ENCODE results near the gene PNPLA4.

The PNPLA4 gene

DNA sequence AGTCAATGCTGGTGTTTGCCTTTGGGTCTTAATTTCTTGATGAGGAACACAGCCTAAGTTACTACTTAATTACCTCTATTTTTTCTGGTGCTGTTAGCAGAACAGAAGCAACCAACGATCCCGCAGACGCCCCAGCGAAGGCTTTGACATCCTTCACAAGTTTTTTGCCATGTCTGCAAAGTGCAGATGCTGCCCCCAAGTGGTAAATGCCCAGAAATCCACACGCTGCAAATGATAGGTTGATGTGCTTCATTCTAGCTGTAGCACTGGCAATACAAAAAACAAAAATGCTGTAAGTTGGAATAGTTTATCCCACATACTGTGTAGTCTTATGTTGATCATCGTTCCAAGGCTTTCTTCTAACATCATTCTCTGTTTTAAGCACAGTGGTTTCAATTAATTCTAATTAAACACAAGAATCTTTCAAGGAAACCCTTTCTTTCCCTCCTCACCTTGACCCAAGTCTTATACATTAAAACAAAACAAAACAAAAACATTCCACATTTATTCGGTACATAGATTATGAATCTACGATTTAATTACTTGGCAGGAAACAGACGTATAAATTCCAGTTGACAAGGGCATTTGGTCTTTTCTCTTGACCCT lies 1.2 kb downstream of the PNPLA4 start:
- peak overlapping the region; percentile 35 for H3K4me3 Mint-ChIP-seq
- no peaks in the 10 kb centered on the region for H3K36me3 Mint-ChIP-seq (ENCODE audit: low read depth)
- peaks cover 11% of the 10 kb centered on the region for H3K4me1 Mint-ChIP-seq (ENCODE audit: low read depth)
- H3K27ac Mint-ChIP-seq = peak overlapping the region; percentile 58
- no peaks in the 10 kb centered on the region for H3K27me3 Mint-ChIP-seq (ENCODE audit: low read depth)
- peaks cover 5% of the 10 kb centered on the region for H3K9me3 Mint-ChIP-seq

DNA sequence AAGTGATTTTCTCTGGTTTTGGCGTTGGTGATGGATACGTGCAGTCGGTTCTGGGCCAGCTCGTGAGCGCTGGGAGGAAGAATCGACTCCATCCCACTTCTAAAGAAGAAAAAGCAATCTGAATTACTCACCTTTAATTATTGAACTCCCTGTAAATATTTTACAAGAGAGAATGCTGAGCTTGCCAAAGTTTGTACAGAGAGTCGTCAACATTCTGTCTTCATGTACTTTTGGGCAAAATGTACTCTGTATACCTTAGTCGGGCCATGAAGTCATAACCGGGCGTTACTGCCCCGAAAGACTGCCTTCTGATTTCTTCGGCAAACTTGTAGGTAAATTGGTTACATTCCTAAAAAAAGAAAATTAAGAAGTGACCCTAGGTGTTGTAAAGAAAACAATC lies 5.5 kb downstream of the PNPLA4 start:
- H3K27ac Mint-ChIP-seq = no peak overlapping the region
- H3K36me3 Mint-ChIP-seq (ENCODE audit: low read depth) = no peaks in the 10 kb centered on the region
- H3K9me3 Mint-ChIP-seq = no peaks in the 10 kb centered on the region
- H3K27me3 Mint-ChIP-seq (ENCODE audit: low read depth) = no peaks in the 10 kb centered on the region
- peaks cover 9% of the 10 kb centered on the region for H3K4me1 Mint-ChIP-seq (ENCODE audit: low read depth)
- no peak overlapping the region for H3K4me3 Mint-ChIP-seq

DNA sequence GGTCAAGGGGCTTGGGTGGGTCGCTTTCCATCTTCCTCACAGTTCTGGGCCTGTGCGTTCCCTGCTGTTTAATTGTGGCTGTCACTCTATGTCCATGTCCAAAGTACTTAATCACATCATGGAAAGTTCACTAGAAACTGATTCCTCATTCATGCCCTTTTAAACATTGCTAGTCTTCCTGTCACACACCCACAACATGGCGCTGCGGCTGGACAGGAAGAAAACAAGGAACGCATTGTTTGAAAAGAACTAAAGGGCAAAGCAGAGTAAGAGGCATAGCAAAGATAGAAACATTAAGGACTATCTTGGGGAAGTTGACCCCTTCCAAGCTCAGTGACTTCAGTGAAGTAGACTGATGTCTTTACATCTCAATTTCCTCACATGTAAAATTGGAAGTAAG lies 18.4 kb downstream of the PNPLA4 start:
- Mint-ChIP-seq H3K27me3 (ENCODE audit: low read depth) (no peaks in the 10 kb centered on the region), H3K9me3 (no peaks in the 10 kb centered on the region), H3K36me3 (ENCODE audit: low read depth) (no peaks in the 10 kb centered on the region), H3K27ac (no peak overlapping the region), H3K4me3 (no peak overlapping the region), H3K4me1 (ENCODE audit: low read depth) (no peaks in the 10 kb centered on the region)

DNA sequence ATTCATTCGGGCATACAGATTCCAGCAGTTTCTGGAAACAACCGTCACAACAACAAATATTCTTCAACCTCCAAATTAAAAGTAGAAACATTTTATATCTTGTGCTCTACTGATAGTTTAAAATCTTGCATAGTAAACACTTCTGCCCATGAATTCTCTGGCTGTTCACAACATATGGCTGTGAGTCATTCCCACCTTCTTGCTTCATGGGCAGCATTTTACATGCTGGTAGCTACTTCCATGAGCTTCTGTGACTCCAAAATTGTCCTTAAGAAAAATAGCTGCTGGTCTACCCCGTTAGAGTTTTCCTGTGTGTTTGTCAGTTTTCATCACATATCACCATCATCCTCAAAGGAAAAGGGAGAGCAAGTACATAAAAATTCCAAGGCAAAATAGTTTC lies 22.7 kb downstream of the PNPLA4 start:
- Mint-ChIP-seq H3K27me3 (ENCODE audit: low read depth) (no peaks in the 10 kb centered on the region), H3K4me3 (no peak overlapping the region), H3K36me3 (ENCODE audit: low read depth) (no peaks in the 10 kb centered on the region), H3K9me3 (no peaks in the 10 kb centered on the region), H3K27ac (no peak overlapping the region), H3K4me1 (ENCODE audit: low read depth) (no peaks in the 10 kb centered on the region)

DNA sequence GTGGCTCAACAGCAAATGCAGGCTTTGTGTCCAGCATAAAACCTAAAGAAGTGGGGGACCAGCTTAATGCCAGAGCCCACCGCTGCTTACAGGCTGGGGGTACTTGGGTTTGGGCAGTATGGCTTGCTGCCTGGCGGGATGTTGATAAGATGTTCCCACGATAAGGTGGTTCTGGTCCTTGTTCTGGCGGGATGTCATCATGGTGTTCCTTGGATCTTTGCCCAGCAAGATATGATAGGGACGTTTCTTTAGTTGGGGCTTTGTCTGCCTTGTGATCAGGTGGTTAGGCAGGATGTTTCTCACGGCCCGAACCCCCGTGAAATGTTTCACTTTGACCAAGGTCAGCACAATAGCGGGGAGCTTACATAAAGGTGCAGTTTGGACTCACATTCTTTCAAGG lies 35.3 kb downstream of the PNPLA4 start:
- Mint-ChIP-seq H3K27ac (no peak overlapping the region), H3K9me3 (peaks cover 3% of the 10 kb centered on the region)

DNA sequence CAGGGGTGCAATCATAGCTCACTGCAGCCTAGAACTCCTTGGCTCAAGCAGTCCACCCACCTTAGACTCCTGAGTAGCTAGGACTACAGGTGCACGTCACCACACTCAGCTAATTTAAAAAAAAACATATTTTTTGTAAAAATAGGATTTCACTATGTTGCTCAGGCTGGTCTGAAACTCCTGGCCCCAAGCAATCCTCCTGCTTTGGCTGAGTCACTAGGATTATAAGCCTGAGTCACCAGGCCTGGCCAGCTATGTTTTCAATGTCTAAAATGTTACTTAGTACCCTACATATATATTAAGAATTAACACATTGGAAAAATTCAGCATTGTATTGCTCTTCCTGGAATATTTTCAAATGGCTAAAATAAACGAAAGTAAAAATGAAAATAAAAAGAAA lies 37.5 kb downstream of the PNPLA4 start:
- peaks cover 7% of the 10 kb centered on the region for H3K27me3 Mint-ChIP-seq (ENCODE audit: low read depth)
- H3K27ac Mint-ChIP-seq = no peak overlapping the region
- H3K4me1 Mint-ChIP-seq (ENCODE audit: low read depth) = no peaks in the 10 kb centered on the region
- no peaks in the 10 kb centered on the region for H3K36me3 Mint-ChIP-seq (ENCODE audit: low read depth)
- no peak overlapping the region for H3K4me3 Mint-ChIP-seq
- peaks cover 3% of the 10 kb centered on the region for H3K9me3 Mint-ChIP-seq

More for the DNA sequence above, 35.3 kb downstream of the PNPLA4 start:
- Mint-ChIP-seq H3K36me3 (ENCODE audit: low read depth) (no peaks in the 10 kb centered on the region), H3K4me1 (ENCODE audit: low read depth) (no peaks in the 10 kb centered on the region), H3K27me3 (ENCODE audit: low read depth) (peaks cover 7% of the 10 kb centered on the region), H3K4me3 (no peak overlapping the region)

DNA sequence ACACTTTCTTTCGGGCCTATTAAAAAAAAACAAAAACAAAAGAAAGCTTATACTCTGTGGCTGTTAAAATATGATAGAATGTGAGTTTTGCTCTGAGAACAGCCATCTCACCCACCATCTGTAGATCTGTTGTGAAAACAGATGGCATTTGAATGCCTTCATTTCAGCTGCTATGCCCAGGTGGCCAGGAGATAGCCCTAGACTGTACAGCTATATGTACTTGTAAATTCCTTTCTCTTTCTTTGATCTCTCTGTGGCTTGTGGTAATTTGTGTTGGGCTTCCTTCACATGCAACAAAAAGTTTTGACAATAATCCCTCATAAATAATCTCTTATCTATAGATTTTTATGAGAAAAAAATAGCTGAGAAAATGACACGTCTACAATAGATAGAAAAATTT lies 38.1 kb downstream of the PNPLA4 start:
- Mint-ChIP-seq H3K36me3 (ENCODE audit: low read depth) (no peaks in the 10 kb centered on the region), H3K4me1 (ENCODE audit: low read depth) (no peaks in the 10 kb centered on the region), H3K27me3 (ENCODE audit: low read depth) (peaks cover 7% of the 10 kb centered on the region), H3K27ac (no peak overlapping the region), H3K9me3 (peaks cover 3% of the 10 kb centered on the region), H3K4me3 (no peak overlapping the region)

DNA sequence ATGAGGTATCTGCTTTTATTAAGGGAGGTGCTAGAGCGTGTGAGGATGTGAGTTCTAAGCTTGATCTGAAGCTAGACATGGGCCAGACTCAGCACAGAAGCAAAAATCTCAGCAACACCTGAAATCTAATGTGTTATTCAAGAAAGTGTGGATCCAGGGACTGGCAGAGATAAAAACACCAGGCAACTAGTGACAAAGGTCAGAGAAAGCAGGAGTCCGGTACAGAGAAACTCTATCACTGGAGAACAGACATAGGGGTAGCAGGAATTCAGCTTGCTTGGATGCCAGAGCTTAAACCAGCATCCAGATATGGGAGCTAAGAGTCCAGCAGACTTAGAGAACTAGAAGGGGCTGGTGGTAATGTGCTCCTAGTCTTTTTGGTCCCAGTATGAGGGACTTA lies 50.3 kb downstream of the PNPLA4 start:
- Mint-ChIP-seq H3K4me3 (no peak overlapping the region), H3K27ac (no peak overlapping the region), H3K4me1 (ENCODE audit: low read depth) (no peaks in the 10 kb centered on the region)

DNA sequence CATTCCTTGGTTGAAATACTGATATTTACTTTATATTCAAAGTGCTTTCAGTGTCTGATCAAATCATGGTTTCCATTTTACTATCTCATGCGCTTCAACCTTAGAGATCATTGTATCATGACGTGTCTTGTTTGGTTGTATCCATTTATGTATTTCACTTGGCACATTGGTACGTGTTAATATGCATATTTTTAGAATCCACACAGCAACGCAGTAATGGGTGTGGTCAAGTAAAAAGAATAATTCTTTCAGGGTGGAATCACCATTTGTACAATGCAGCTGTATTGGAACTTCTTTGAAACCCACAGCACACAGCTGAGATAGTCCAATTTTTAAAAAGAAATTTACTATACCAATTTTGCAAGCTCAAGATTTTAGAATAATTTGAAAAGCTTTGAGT lies 55.2 kb downstream of the PNPLA4 start:
- Mint-ChIP-seq H3K9me3 (no peaks in the 10 kb centered on the region), H3K27ac (no peak overlapping the region), H3K36me3 (ENCODE audit: low read depth) (no peaks in the 10 kb centered on the region), H3K4me3 (no peak overlapping the region), H3K27me3 (ENCODE audit: low read depth) (no peaks in the 10 kb centered on the region), H3K4me1 (ENCODE audit: low read depth) (no peaks in the 10 kb centered on the region)

More for the DNA sequence above, 50.3 kb downstream of the PNPLA4 start:
- H3K9me3 Mint-ChIP-seq = no peaks in the 10 kb centered on the region
- H3K36me3 Mint-ChIP-seq (ENCODE audit: low read depth) = no peaks in the 10 kb centered on the region
- H3K27me3 Mint-ChIP-seq (ENCODE audit: low read depth) = no peaks in the 10 kb centered on the region

DNA sequence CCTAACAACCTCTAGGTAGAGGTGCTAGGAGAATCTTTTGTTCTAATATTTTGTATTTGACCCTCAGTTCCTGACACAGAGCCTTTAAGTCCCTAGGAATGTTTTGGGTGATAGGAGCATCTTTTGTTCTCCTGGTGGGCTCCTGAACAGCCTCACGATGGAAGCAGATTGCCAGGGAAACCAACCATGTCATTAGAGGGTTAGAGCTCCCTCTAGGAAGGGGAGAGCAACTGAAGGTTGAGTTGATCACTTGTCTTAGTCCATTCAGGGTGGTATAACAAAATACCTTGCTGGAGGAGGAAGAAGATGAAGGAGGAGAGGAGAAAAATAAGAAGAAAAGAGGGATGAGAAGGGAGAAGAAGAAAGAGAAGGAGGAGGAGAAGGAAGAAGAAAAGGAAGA lies 75.0 kb downstream of the PNPLA4 start:
- Mint-ChIP-seq H3K9me3 (no peaks in the 10 kb centered on the region), H3K27ac (no peak overlapping the region), H3K27me3 (ENCODE audit: low read depth) (no peaks in the 10 kb centered on the region), H3K36me3 (ENCODE audit: low read depth) (no peaks in the 10 kb centered on the region), H3K4me3 (no peak overlapping the region), H3K4me1 (ENCODE audit: low read depth) (no peaks in the 10 kb centered on the region)

Measured in T-helper 1 cell treated with Interleukin-12 subunit alpha and Interleukin-12 subunit beta and Interleukin-4 antibody, amounts not matched to agents 30 μg/mL and 1 μg/mL, for 36 hours (primary cell).